ENCODE measurements around the gene OR6N2. TPM values are rescaled to one million over a fixed set of nuclear protein-coding genes. Genes with fewer than 3 reads are reported as not detected.

The OR6N2 gene
- total and polyA plus RNA-seq, 4 donors, result not detected

DNA sequence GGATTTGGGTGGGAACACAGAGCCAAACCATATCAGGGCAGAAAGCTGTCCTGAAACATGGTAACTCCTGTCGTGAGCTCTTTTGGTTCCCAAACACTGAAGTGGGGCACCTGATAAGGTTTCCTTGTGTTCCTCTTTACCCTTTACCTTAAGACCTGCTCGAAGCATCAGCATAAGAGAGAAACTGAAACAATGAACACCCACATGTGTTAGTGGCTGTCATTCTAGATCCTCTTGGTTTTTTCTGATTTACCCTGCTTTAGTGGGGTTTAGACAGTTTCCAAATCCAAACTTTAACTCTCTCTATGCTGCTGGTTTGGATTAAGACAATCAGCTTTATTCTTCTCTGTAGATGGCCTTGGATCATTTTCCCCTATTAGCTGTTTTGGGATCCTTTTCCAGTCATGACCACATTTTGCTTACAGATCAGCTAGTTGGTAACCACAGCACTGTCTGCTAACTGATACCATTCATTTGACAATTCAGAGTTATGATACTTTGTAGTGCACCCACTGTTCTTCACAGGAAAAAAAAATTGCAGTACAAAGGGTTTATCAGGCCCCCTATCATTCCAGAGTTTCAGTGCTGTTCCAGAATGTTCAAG lies 49.2 kb upstream of the OR6N2 start:
- Histone ChIP-seq H3K27me3 (ENCODE audit: control insufficient read depth in 4 of 4, insufficient read depth in 4 of 4, low read length in 3 of 4) (no peaks in the 10 kb centered on the region), H3K4me1 (ENCODE audit: control insufficient read depth in 4 of 4, insufficient read depth in 4 of 4, low read length in 3 of 4) (no peaks in the 10 kb centered on the region), H3K27ac (ENCODE audit: low read depth in 1 of 2, low read length in 2 of 2) (peak overlapping the region in 1 of 2 donors; percentile 25), H3K9ac (ENCODE audit: low read depth in 1 of 2, low read length in 2 of 2) (no peak overlapping the region), H3K4me3 (ENCODE audit: low read depth in 1 of 3, low read length in 3 of 3) (no peak overlapping the region), H3K36me3 (ENCODE audit: control insufficient read depth in 4 of 4, insufficient read depth in 3 of 4, low read depth in 1 of 4, low read length in 3 of 4) (no peaks in the 10 kb centered on the region), H3K9me3 (ENCODE audit: control insufficient read depth in 4 of 4, low read length in 3 of 4) (peaks cover 0 to 8% (median under 1%) of the 10 kb centered on the region in 4 donors)
- TF ChIP-seq HNF4A (conservative IDR thresholded peaks at IDR 0.05), result no peak
- TF ChIP-seq NR2F2 (IDR thresholded peaks at IDR 0.05), result no peak
- no peak for TF ChIP-seq JUND (IDR thresholded peaks at IDR 0.05)
- no peak for TF ChIP-seq FOXA1 (IDR thresholded peaks at IDR 0.05)
- no peak for TF ChIP-seq TAF1 (conservative IDR thresholded peaks at IDR 0.05)
- TF ChIP-seq ZBTB33 (IDR thresholded peaks at IDR 0.05), result no peak
- TF ChIP-seq RAD21 (IDR thresholded peaks at IDR 0.05), result no peak
- TF ChIP-seq EGR1 (IDR thresholded peaks at IDR 0.05; ENCODE audit: low read depth in 2 of 2), result no peak
- TF ChIP-seq GABPA (IDR thresholded peaks at IDR 0.05 in 1 of 2, conservative IDR thresholded peaks at IDR 0.05 in 1 of 2), result no peak
- TF ChIP-seq YY1 (IDR thresholded peaks at IDR 0.05), result no peak
- TF ChIP-seq RXRA (IDR thresholded peaks at IDR 0.05), result no peak
- TF ChIP-seq SP1 (IDR thresholded peaks at IDR 0.05), result no peak
- no peak for TF ChIP-seq CTCF (IDR thresholded peaks at IDR 0.05; ENCODE audit: low read depth, low read length, missing input control)
- TF ChIP-seq, protein P1, sequence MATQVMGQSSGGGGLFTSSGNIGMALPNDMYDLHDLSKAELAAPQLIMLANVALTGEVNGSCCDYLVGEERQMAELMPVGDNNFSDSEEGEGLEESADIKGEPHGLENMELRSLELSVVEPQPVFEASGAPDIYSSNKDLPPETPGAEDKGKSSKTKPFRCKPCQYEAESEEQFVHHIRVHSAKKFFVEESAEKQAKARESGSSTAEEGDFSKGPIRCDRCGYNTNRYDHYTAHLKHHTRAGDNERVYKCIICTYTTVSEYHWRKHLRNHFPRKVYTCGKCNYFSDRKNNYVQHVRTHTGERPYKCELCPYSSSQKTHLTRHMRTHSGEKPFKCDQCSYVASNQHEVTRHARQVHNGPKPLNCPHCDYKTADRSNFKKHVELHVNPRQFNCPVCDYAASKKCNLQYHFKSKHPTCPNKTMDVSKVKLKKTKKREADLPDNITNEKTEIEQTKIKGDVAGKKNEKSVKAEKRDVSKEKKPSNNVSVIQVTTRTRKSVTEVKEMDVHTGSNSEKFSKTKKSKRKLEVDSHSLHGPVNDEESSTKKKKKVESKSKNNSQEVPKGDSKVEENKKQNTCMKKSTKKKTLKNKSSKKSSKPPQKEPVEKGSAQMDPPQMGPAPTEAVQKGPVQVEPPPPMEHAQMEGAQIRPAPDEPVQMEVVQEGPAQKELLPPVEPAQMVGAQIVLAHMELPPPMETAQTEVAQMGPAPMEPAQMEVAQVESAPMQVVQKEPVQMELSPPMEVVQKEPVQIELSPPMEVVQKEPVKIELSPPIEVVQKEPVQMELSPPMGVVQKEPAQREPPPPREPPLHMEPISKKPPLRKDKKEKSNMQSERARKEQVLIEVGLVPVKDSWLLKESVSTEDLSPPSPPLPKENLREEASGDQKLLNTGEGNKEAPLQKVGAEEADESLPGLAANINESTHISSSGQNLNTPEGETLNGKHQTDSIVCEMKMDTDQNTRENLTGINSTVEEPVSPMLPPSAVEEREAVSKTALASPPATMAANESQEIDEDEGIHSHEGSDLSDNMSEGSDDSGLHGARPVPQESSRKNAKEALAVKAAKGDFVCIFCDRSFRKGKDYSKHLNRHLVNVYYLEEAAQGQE (IDR thresholded peaks at IDR 0.05), result no peak
- TF ChIP-seq FOXA2 (IDR thresholded peaks at IDR 0.05), result no peak
- TF ChIP-seq MAX (IDR thresholded peaks at IDR 0.05), result no peak
- no peak for TF ChIP-seq ATF3 (IDR thresholded peaks at IDR 0.05)
- TF ChIP-seq HNF4G (IDR thresholded peaks at IDR 0.05), result no peak
- WGBS, result 56% methylated on average over 2 of the region's 2 CpGs
- no peak for DNase-seq (ENCODE audit: low spot score)
